Upper lobe of right lung (tissue), 1 donor: ENCODE measurements around the gene USP21. TPM values are rescaled to one million over a fixed set of nuclear protein-coding genes. Genes with fewer than 3 reads are reported as not detected.

Experiments
- ATAC-seq: fragments of 200-7000 bp; cut with Tn5 transposase; one replicate; pipeline ENCODE4 v1.9.1; 2020; ENCODE audit warnings: mild to moderate bottlenecking, moderate library complexity
- DNase-seq: peaks from one replicate; pipeline ENCODE4 v3.0.0-alpha.2; 2020
- H3K27ac ChIP-seq: fragments of 200-600 bp; one replicate; pipeline ENCODE4 v1.8.0; 2022
- H3K27me3 ChIP-seq: fragments of 200-600 bp; one replicate; pipeline ENCODE4 v1.8.0; 2022; ENCODE audit warnings: mild to moderate bottlenecking
- H3K36me3 ChIP-seq: fragments of 200-600 bp; one replicate; pipeline ENCODE4 v1.8.0; 2022
- H3K4me1 ChIP-seq: fragments of 200-600 bp; one replicate; pipeline ENCODE4 v1.8.0; 2022
- H3K4me3 ChIP-seq: fragments of 200-600 bp; one replicate; pipeline ENCODE4 v1.8.0; 2022; ENCODE audit warnings: mild to moderate bottlenecking
- H3K9me3 ChIP-seq: fragments of 200-600 bp; one replicate; pipeline ENCODE4 v1.8.0; 2022
- CTCF ChIP-seq: fragments of 200-600 bp; IDR thresholded peaks from one replicate; pipeline ENCODE4 v1.8.0; 2022; ENCODE audit warnings: antibody characterized with exemption
- intact Hi-C: fragments of 100-400 bp; cut with DNase I; formaldehyde crosslinking; loops from one replicate; pipeline ENCODE4 v1.11.0; 2022
- total RNA-seq: library from RNA; stranded (reverse); fragmentation: NEBNext Ultra II Directional; extraction: Animal tissue kit (Norgen Biotek cat#: 25700); gene quantifications from one replicate; pipeline ENCODE4 v1.2.1, GENCODE V29; 2021
- donor health status: DM: no; HTN: yes; CAD: no; lungs with severe emphysema.

USP21 gene
- total RNA-seq, 1 donor from 2014 or later = 27.7 TPM

- Histone ChIP-seq H3K9me3 (no peaks in the 10 kb centered on the region), H3K4me1 (peaks cover 27% of the 10 kb centered on the region), H3K27me3 (no peaks in the 10 kb centered on the region), H3K27ac (peak within 1 kb of the TSS; percentile 90), H3K36me3 (peaks cover 36% of the 10 kb centered on the region), H3K4me3 (peak within 1 kb of the TSS; percentile 88)
- intact Hi-C loops = no loop called here
- TF ChIP-seq CTCF = peak; percentile 29
- ATAC-seq = peak; percentile 97
- peak; percentile 96 for DNase-seq
These were observed 18.0 kb downstream of the USP21 start, which contains the start of gene B4GALT3 for GRCh38 chr1:161177112-161177935. B4GALT3 (minus strand) TSS chr1:161177507; CDS start chr1:161176060, 1,447 bp downstream.

- peak overlapping the region; percentile 88 for H3K4me3 ChIP-seq
- no peak for DNase-seq
- H3K4me1 ChIP-seq = peaks cover 26% of the 10 kb centered on the region
- intact Hi-C loops = no loop called here
- no peak for ATAC-seq
- H3K27me3 ChIP-seq = no peaks in the 10 kb centered on the region
- no peaks in the 10 kb centered on the region for H3K9me3 ChIP-seq
- no peak for TF ChIP-seq CTCF
- peaks cover 30% of the 10 kb centered on the region for H3K36me3 ChIP-seq
- H3K27ac ChIP-seq = peak overlapping the region; percentile 90
These were observed 18.6 kb downstream of the USP21 start for GRCh38 chr1:161177936-161178244.

GRCh38 chr1:161179698-161180097 lies 20.4 kb downstream of the USP21 start:
- intact Hi-C loops = no loop called here
- no peak overlapping the region for H3K4me3 ChIP-seq
- DNase-seq (peak; percentile 9), ATAC-seq (no peak)
- H3K4me1 ChIP-seq = peaks cover 36% of the 10 kb centered on the region
- no peak for TF ChIP-seq CTCF
- no peaks in the 10 kb centered on the region for H3K27me3 ChIP-seq
- no peak overlapping the region for H3K27ac ChIP-seq
- peaks cover 12% of the 10 kb centered on the region for H3K36me3 ChIP-seq
- H3K9me3 ChIP-seq = no peaks in the 10 kb centered on the region

GRCh38 chr1:161180639-161181038 lies 21.3 kb downstream of the USP21 start:
- no peak for ATAC-seq
- Histone ChIP-seq H3K36me3 (peaks cover 3% of the 10 kb centered on the region), H3K4me3 (no peak overlapping the region), H3K27ac (no peak overlapping the region), H3K4me1 (peaks cover 42% of the 10 kb centered on the region), H3K27me3 (no peaks in the 10 kb centered on the region), H3K9me3 (no peaks in the 10 kb centered on the region)
- no peak for DNase-seq
- intact Hi-C loops = no loop called here
- TF ChIP-seq CTCF = peak; percentile 38

GRCh38 chr1:161182214-161182613 lies 22.9 kb downstream of the USP21 start:
- TF ChIP-seq CTCF = no peak
- ATAC-seq = no peak
- Histone ChIP-seq H3K4me1 (peaks cover 47% of the 10 kb centered on the region), H3K9me3 (no peaks in the 10 kb centered on the region), H3K27ac (peak overlapping the region; percentile 65), H3K36me3 (no peaks in the 10 kb centered on the region), H3K27me3 (no peaks in the 10 kb centered on the region), H3K4me3 (no peak overlapping the region)
- intact Hi-C loops = no loop called here
- peak; percentile 29 for DNase-seq
